SU-DHL-6 (cell line): Measurements from ENCODE around the gene KDM5B.

Experiments
- CTCF ChIP-seq: fragments of 200-600 bp; sonication (generic); IDR thresholded peaks from one replicate; pipeline ENCODE4 v1.5.1; 2017; ENCODE audit warnings: antibody characterized with exemption, mild to moderate bottlenecking, low read length, moderate library complexity; ENCODE audit not compliant: insufficient read depth, poor library complexity, severe bottlenecking
- EZH2phosphoT487 ChIP-seq: fragments of 200-600 bp; sonication (generic), shearing (Covaris generic); conservative IDR thresholded peaks from 2 replicates; pipeline ENCODE4 v1.6.1; 2018; ENCODE audit warnings: mild to moderate bottlenecking, antibody characterized with exemption, low read length, moderate library complexity, mixed read lengths

DNA sequence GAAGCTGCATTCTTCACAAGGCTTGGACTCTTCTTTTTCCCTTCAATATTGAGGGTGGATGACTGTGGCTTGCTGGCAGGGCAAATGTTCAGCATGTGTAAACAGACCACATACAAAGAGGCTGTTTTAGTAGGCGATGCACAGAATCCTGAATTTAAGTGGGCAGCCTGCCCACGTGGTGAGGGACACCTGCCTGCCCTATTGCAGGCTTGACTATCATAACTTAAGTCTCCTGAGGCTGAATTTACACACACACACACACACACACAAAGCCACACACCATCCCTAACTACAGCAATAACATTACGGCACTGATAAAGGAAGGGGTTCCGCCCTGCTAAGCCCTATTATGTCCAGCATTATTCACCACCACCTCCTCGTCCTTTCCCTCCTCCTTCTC is 113.9 kb downstream of the KDM5B start:
- TF ChIP-seq CTCF = no peak
- no peak for TF ChIP-seq EZH2phosphoT487
